OCI-LY7 (cell line): Measurements from ENCODE around the gene STAT4. TPM values are rescaled to one million over a fixed set of nuclear protein-coding genes. Genes with fewer than 3 reads are reported as not detected.

ENCODE experiments used
- BruUV-seq: library from RNA; stranded (reverse); fragments of 400-500 nt; replicated peaks from 2 replicates; lab custom pipeline; 2021; lab: Mats Ljungman, UMichigan
- CTCF ChIA-PET: fragments of 300-600 bp; sonication (Branson Sonifier 250); formaldehyde crosslinking; loops from one replicate; lab custom pipeline; 2022; ENCODE audit warnings: antibody characterized with exemption; ENCODE audit not compliant: unreplicated experiment; lab: Charles Lee
- POLR2A ChIA-PET: fragments of 300-600 bp; sonication (Branson Sonifier 250); formaldehyde crosslinking; loops from one replicate; lab custom pipeline; 2022; ENCODE audit warnings: antibody characterized with exemption; lab: Charles Lee
- DNase-seq: peaks from one replicate; pipeline ENCODE4 v3.0.0-alpha.2; 2015; ENCODE audit warnings: low spot score
- H2AFZ ChIP-seq: fragments of 200-600 bp; sonication (generic), shearing (Covaris generic); 2 replicates; pipeline ENCODE4 v1.6.1; 2014; ENCODE audit warnings: mild to moderate bottlenecking, antibody characterized with exemption, low read length, moderate library complexity
- H3K27ac ChIP-seq: fragments of 200-600 bp; sonication (generic); 2 replicates; pipeline ENCODE4 v1.5.1; 2014; ENCODE audit warnings: mixed run types, low read depth, mild to moderate bottlenecking, moderate library complexity, low read length, inconsistent platforms; ENCODE audit not compliant: poor library complexity, severe bottlenecking
- H3K36me3 ChIP-seq: fragments of 200-600 bp; sonication (generic); 2 replicates; pipeline ENCODE4 v1.6.1; 2014; ENCODE audit warnings: mild to moderate bottlenecking, antibody characterized with exemption, low read length, moderate library complexity, mixed read lengths; ENCODE audit not compliant: insufficient read depth
- H3K4me1 ChIP-seq: fragments of 200-600 bp; sonication (generic); 2 replicates; pipeline ENCODE4 v1.5.1; 2014; ENCODE audit warnings: mild to moderate bottlenecking, low read length; ENCODE audit not compliant: insufficient read depth, poor library complexity, severe bottlenecking
- H3K4me2 ChIP-seq: fragments of 200-600 bp; sonication (generic); 2 replicates; pipeline ENCODE4 v1.6.1; 2014; ENCODE audit warnings: mild to moderate bottlenecking, low read length
- H3K4me3 ChIP-seq: fragments of 200-600 bp; sonication (generic); 2 replicates; pipeline ENCODE4 v1.5.1; 2014; ENCODE audit warnings: mild to moderate bottlenecking, low read depth, low read length; ENCODE audit not compliant: poor library complexity, severe bottlenecking
- H3K79me2 ChIP-seq: fragments of 200-600 bp; sonication (generic); 2 replicates; pipeline ENCODE4 v1.6.1; 2016; ENCODE audit warnings: low read depth, mild to moderate bottlenecking, low read length, moderate library complexity, mixed read lengths; ENCODE audit not compliant: insufficient read depth
- H3K9me2 ChIP-seq: fragments of 200-600 bp; sonication (generic); 2 replicates; pipeline ENCODE4 v1.6.1; 2016; ENCODE audit warnings: mild to moderate bottlenecking, low read length, mixed read lengths; ENCODE audit not compliant: insufficient read depth
- H3K9me3 ChIP-seq: fragments of 200-600 bp; sonication (generic); 2 replicates; pipeline ENCODE4 v1.6.1; 2014; ENCODE audit warnings: mild to moderate bottlenecking, mixed run types, low read length, mixed read lengths
- H4K20me1 ChIP-seq: fragments of 200-600 bp; sonication (generic); 2 replicates; pipeline ENCODE4 v1.6.1; 2014; ENCODE audit warnings: mild to moderate bottlenecking, antibody characterized with exemption, low read length, moderate library complexity, mixed read lengths; ENCODE audit not compliant: insufficient read depth
- EZH2phosphoT487 ChIP-seq: fragments of 200-600 bp; sonication (generic); IDR thresholded peaks from 2 replicates; pipeline ENCODE4 v1.6.1; 2018; ENCODE audit warnings: low read depth, borderline replicate concordance, mild to moderate bottlenecking, mixed run types, antibody characterized with exemption, low read length, moderate library complexity, mixed read lengths
- intact Hi-C: fragments of 100-400 bp; cut with micrococcal nuclease; formaldehyde crosslinking; loops from one replicate; pipeline ENCODE4 v1.10.0; 2022; ENCODE audit not compliant: unreplicated experiment
- total RNA-seq, 2 experiments: library from RNA; depleted of rRNA in 1 of 2; stranded (reverse); fragments of >200 nt in 1 of 2; shearing (Covaris generic) in 1 of 2; gene quantifications; 2 replicates each; pipeline ENCODE4 v1.2.3, GENCODE V29; 2014 to 2022
- TF ChIP-seq, protein P1 (sequence below): fragments of 200-600 bp; sonication (generic); conservative IDR thresholded peaks from 2 replicates; pipeline ENCODE4 v1.5.1; 2014; ENCODE audit warnings: mild to moderate bottlenecking, antibody characterized with exemption, low read length, moderate library complexity, mixed read lengths

Gene STAT4
- total RNA-seq, 2 experiments from 2014 or later, result not detected

- no peak for TF ChIP-seq EZH2phosphoT487
- TF ChIP-seq, protein P1, sequence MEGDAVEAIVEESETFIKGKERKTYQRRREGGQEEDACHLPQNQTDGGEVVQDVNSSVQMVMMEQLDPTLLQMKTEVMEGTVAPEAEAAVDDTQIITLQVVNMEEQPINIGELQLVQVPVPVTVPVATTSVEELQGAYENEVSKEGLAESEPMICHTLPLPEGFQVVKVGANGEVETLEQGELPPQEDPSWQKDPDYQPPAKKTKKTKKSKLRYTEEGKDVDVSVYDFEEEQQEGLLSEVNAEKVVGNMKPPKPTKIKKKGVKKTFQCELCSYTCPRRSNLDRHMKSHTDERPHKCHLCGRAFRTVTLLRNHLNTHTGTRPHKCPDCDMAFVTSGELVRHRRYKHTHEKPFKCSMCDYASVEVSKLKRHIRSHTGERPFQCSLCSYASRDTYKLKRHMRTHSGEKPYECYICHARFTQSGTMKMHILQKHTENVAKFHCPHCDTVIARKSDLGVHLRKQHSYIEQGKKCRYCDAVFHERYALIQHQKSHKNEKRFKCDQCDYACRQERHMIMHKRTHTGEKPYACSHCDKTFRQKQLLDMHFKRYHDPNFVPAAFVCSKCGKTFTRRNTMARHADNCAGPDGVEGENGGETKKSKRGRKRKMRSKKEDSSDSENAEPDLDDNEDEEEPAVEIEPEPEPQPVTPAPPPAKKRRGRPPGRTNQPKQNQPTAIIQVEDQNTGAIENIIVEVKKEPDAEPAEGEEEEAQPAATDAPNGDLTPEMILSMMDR, result no peak
- CTCF ChIA-PET, result no interaction called here
These were observed 29.5 kb upstream of the STAT4 start for GRCh38 chr2:191180276-191180675.

GRCh38 chr2:191178806-191179514 lies 28.2 kb upstream of the STAT4 start:
- Histone ChIP-seq H3K4me2 (no peak overlapping the region), H3K27ac (no peak overlapping the region), H3K9me2 (no peaks in the 10 kb centered on the region), H3K79me2 (no peaks in the 10 kb centered on the region), H2AFZ (no peak overlapping the region), H3K9me3 (no peaks in the 10 kb centered on the region), H4K20me1 (no peaks in the 10 kb centered on the region), H3K4me3 (no peak overlapping the region), H3K4me1 (no peaks in the 10 kb centered on the region), H3K36me3 (no peaks in the 10 kb centered on the region)
- ChIA-PET CTCF (no interaction called here), POLR2A (no interaction called here)
- no TSS peak for BruUV-seq
- TF ChIP-seq, protein P1, result no peak
- intact Hi-C loops, result no loop called here
- DNase-seq, result no peak

More at GRCh38 chr2:191180276-191180675, 29.5 kb upstream of the STAT4 start:
- Histone ChIP-seq H3K36me3 (no peaks in the 10 kb centered on the region), H3K4me3 (no peak overlapping the region), H2AFZ (no peak overlapping the region), H3K9me3 (no peaks in the 10 kb centered on the region), H3K4me2 (no peak overlapping the region), H3K27ac (no peak overlapping the region), H3K9me2 (no peaks in the 10 kb centered on the region), H4K20me1 (no peaks in the 10 kb centered on the region), H3K4me1 (no peaks in the 10 kb centered on the region), H3K79me2 (no peaks in the 10 kb centered on the region)
- POLR2A ChIA-PET, result no interaction called here
- BruUV-seq, result no TSS peak
- DNase-seq, result no peak
- intact Hi-C loops, result no loop called here
